GM19438 (cell line): ENCODE data around the gene CRPPA.
"Not testable (repeated sequence)": the region's sequence is repeated elsewhere in the genome, so short reads cannot be mapped to it uniquely, and the experiment has no call there.

Experiments
- ATAC-seq: cut with Tn5 transposase; IDR thresholded peaks from one replicate; pipeline ENCODE4 v1.9.1; 2021; ENCODE audit warnings: low read depth; ENCODE audit not compliant: unreplicated experiment

CRPPA gene

GRCh38 chr7:16398146-16399017 is 23.0 kb downstream of the CRPPA start:
- ATAC-seq: no peak

- no peak for ATAC-seq
Measured at GRCh38 chr7:16397501-16398145, 23.7 kb downstream of the CRPPA start.

DNA sequence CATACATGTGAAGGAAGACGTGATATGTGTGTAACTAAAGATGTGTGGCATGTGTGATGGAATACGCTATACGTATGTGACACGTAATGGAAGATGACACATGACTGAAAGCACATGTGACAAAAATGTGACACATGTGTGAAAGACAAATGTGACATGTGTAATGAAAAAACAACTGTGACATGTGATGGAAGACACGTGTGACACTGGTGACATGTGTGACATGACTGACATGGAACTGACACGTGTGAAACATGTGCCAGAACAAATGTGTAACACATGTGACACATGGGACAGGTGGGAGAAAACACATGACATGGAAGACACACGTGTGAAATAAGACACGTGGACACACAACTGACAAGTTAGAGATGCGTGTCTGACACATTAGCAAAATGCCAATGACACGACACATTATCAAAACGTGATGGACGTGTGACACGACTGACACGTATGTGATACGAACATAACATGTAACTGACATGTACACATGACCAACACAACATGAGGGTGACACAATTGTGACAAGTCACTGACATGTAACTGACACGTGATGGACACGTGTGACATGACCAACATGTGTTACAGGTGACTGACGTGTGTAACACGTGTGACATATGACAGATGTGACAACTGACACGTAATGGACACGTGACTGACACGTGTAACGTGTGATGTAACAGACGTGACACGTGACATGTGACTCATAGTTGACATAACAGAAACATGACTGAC is 24.4 kb downstream of the CRPPA start:
- no peak for ATAC-seq

DNA sequence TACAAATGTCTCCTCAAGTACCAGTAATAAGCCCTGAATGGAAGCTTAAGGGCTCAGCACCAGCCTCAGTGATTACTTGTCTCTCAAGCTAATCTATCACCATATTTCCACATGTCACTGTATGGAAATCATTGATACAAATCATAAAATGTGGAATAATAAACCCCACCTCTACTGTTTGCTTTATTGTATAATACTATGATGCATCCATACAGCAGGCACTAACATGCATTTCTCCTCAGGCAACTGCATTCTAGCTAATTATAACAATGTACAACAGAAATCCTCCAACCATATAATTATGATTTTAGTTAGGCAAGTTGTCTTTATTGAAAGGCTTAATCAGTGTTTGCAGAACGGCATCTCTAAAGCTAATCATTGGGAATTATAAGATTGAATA is 26.2 kb downstream of the CRPPA start:
- ATAC-seq: no peak

DNA sequence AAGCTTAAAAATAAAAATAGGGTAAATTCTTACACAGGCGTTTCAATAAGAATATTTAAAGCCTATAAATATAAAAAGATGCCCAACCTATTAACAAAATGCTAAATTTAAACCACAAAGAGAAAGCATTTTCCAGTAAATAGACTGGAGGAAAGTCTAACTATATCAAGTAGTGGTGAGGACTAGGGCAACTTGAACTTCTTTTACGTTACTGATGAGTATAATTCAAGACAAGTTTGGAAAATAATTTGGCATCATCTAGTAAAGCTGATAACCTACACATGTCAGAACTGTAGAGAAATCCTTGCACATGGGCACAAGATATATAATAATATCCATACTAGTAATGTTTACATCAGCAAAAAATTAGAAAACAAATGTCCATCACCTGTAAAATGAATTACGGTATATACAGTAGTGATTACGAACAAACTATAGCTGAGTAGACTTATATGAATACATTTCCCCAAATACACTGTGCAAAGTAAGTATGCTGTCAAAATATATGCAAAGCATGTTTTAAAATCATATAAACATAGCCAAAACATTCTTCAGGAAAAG is 27.4 kb downstream of the CRPPA start:
- no peak for ATAC-seq

DNA sequence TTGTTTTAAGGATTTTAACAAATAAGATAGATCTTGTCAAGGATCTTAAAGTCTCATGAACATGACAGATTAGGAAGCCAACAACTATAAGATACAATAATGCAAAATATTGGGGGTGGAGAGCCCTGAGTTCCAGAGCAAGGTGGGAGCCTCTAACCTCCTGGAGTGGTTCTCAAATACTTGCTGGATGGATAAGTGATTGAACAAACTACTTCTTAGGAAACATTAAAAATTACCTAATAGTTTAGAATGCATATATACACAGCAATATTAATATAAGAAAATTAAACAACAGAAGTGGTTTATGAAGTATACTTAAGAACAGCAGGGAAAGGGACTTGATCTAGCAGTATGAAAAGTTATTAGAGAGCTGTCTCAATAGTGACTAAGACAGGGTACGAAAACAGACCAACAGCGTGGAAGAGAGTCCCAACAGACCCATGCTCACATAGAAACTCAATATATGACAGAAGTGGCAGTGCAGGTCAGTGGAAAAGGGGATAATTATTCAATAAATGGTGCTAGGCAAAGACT is 28.3 kb downstream of the CRPPA start:
- no peak for ATAC-seq

DNA sequence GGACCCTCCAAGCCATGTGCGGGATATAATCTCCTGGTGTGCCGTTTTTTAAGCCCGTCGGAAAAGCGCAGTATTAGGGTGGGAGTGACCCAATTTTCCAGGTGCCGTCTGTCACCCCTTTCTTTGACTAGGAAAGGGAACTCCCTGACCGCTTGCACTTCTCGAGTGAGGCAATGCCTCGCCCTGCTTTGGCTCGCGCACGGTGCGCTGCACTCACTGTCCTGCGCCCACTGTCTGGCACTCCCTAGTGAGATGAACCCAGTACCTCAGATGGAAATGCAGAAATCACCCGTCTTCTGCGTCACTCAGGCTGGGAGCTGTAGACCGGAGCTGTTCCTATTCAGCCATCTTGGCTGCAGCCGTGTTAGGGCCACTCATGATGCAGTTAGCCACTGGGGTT is 37.6 kb downstream of the CRPPA start:
- ATAC-seq: not testable (repeated sequence)

DNA sequence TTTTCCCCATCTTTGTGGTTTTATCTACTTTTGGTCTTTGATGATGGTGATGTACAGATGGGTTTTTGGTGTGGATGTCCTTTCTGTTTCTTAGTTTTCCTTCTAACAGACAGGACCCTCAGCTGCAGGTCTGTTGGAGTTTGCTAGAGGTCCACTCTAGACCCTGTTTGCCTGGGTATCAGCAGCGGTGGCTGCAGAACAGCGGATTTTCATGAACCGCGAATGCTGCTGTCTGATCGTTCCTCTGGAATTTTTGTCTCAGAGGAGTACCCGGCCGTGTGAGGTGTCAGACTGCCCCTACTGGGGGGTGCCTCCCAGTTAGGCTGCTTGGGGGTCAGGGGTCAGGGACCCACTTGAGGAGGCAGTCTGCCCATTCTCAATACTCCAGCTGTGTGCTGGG is 38.2 kb downstream of the CRPPA start:
- ATAC-seq: not testable (repeated sequence)
